ENCODE results near the gene LRRTM4. TPM values are rescaled to one million over a fixed set of nuclear protein-coding genes. Genes with fewer than 3 reads are reported as not detected.
"Not testable (repeated sequence)": the region's sequence is repeated elsewhere in the genome, so short reads cannot be mapped to it uniquely, and the experiment has no call there.

Gene LRRTM4
- polyA plus RNA-seq, 4 donors = 1.2 to 2.1 (median 1.8) TPM

- DNase-seq (ENCODE audit: low read depth in 4 of 4, low spot score in 3 of 4) = no peak
Measured at GRCh38 chr2:77099961-77100360, 422.2 kb downstream of the LRRTM4 start.

GRCh38 chr2:77095525-77095924 is 426.7 kb downstream of the LRRTM4 start:
- not testable (repeated sequence) for DNase-seq (ENCODE audit: low read depth in 4 of 4, low spot score in 3 of 4)

- no peak for DNase-seq (ENCODE audit: low read depth in 4 of 4, low spot score in 3 of 4)
Measured at GRCh38 chr2:77095096-77095495, 427.1 kb downstream of the LRRTM4 start.

GRCh38 chr2:77088424-77088823 is 433.8 kb downstream of the LRRTM4 start:
- DNase-seq (ENCODE audit: low read depth in 4 of 4, low spot score in 3 of 4) = not testable (repeated sequence)

- DNase-seq (ENCODE audit: low read depth in 4 of 4, low spot score in 3 of 4) = no peak
Measured at GRCh38 chr2:77087987-77088414, 434.2 kb downstream of the LRRTM4 start.

GRCh38 chr2:77086478-77086877 is 435.7 kb downstream of the LRRTM4 start:
- no peak for DNase-seq (ENCODE audit: low read depth in 4 of 4, low spot score in 3 of 4)

GRCh38 chr2:77086051-77086450 is 436.1 kb downstream of the LRRTM4 start:
- DNase-seq (ENCODE audit: low read depth in 4 of 4, low spot score in 3 of 4) = no peak

- DNase-seq (ENCODE audit: low read depth in 4 of 4, low spot score in 3 of 4) = no peak
Measured at GRCh38 chr2:77085561-77085960, 436.6 kb downstream of the LRRTM4 start.

GRCh38 chr2:77081597-77081996 is 440.6 kb downstream of the LRRTM4 start:
- no peak for DNase-seq (ENCODE audit: low read depth in 4 of 4, low spot score in 3 of 4)

- no peak for DNase-seq (ENCODE audit: low read depth in 4 of 4, low spot score in 3 of 4)
Measured at GRCh38 chr2:77064324-77064723, 457.9 kb downstream of the LRRTM4 start.

- peak in 1 of 4 donors; percentile 3 for DNase-seq (ENCODE audit: low read depth in 4 of 4, low spot score in 3 of 4)
Measured at GRCh38 chr2:77054938-77055337, 467.2 kb downstream of the LRRTM4 start.

- no peak for DNase-seq (ENCODE audit: low read depth in 4 of 4, low spot score in 3 of 4)
Measured at GRCh38 chr2:77046339-77046738, 475.8 kb downstream of the LRRTM4 start.

- DNase-seq (ENCODE audit: low read depth in 4 of 4, low spot score in 3 of 4) = not testable (repeated sequence)
Measured at GRCh38 chr2:77045456-77045855, 476.7 kb downstream of the LRRTM4 start.

GRCh38 chr2:77034445-77034844 is 487.7 kb downstream of the LRRTM4 start:
- DNase-seq (ENCODE audit: low read depth in 4 of 4, low spot score in 3 of 4) = no peak

- not testable (repeated sequence) for DNase-seq (ENCODE audit: low read depth in 4 of 4, low spot score in 3 of 4)
Measured at GRCh38 chr2:77029237-77029636, 492.9 kb downstream of the LRRTM4 start.

- no peak for DNase-seq (ENCODE audit: low read depth in 4 of 4, low spot score in 3 of 4)
Measured at GRCh38 chr2:77028032-77028600, 494.1 kb downstream of the LRRTM4 start.

- no peak for DNase-seq (ENCODE audit: low read depth in 4 of 4, low spot score in 3 of 4)
Measured at GRCh38 chr2:77025714-77026113, 496.5 kb downstream of the LRRTM4 start.

- no peak for DNase-seq (ENCODE audit: low read depth in 4 of 4, low spot score in 3 of 4)
Measured at GRCh38 chr2:77021161-77021560, 501.0 kb downstream of the LRRTM4 start.

- DNase-seq (ENCODE audit: low read depth in 4 of 4, low spot score in 3 of 4) = no peak
Measured at GRCh38 chr2:77018219-77018618, 504.0 kb downstream of the LRRTM4 start.

- no peak for DNase-seq (ENCODE audit: low read depth in 4 of 4, low spot score in 3 of 4)
Measured at GRCh38 chr2:77017355-77017745, 504.8 kb downstream of the LRRTM4 start.

GRCh38 chr2:77016443-77017354 is 505.5 kb downstream of the LRRTM4 start:
- DNase-seq (ENCODE audit: low read depth in 4 of 4, low spot score in 3 of 4) = no peak

- no peak for DNase-seq (ENCODE audit: low read depth in 4 of 4, low spot score in 3 of 4)
Measured at GRCh38 chr2:77013953-77014352, 508.2 kb downstream of the LRRTM4 start.
